HepG2 (cell line): ENCODE measurements around the gene CACNA1D. TPM values are rescaled to one million over a fixed set of nuclear protein-coding genes. Genes with fewer than 3 reads are reported as not detected.

Source experiments
- ATAC-seq: fragments of 200-7000 bp; cut with Tn5 transposase; 3 replicates; pipeline ENCODE4 v1.9.1; 2020; ENCODE audit warnings: mild to moderate bottlenecking, moderate library complexity
- BruUV-seq: library from RNA; stranded (reverse); fragments of 400-500 nt; replicated peaks from 2 replicates; lab custom pipeline; 2021; lab: Mats Ljungman, UMichigan
- CTCF ChIA-PET: fragments of 300-600 bp; formaldehyde crosslinking; extraction: SDS; loops from one replicate; lab custom pipeline; 2021; ENCODE audit warnings: low total read pairs, inconsistent platforms, low intra/inter-chr PET ratio; lab: Yijun Ruan, JAX
- POLR2A ChIA-PET: fragments of 350-600 bp; sonication (Branson Sonifier 250); formaldehyde crosslinking; loops from one replicate; lab custom pipeline; 2020; ENCODE audit warnings: antibody characterized with exemption, inconsistent platforms; lab: Yijun Ruan, JAX
- DNase-seq: peaks from one replicate; pipeline ENCODE4 v3.0.0-alpha.2; 2015; ENCODE audit warnings: low spot score
- FAIRE-seq: peaks from 3 replicates; lab custom pipeline; 2011; peaks lifted over from hg19 to GRCh38; lab: Jason Lieb, UNC
- H2AFZ ChIP-seq: one replicate; pipeline ENCODE4 v1.6.1; 2011; ENCODE audit warnings: low read length, inconsistent platforms
- H3K27ac ChIP-seq: fragments of 300-600 bp; 3 replicates; pipeline ENCODE4 v1.8.0; 2011; ENCODE audit warnings: mixed run types, mild to moderate bottlenecking, mixed read lengths, low read length, inconsistent platforms; ENCODE audit not compliant: insufficient read depth; ENCODE audit errors: extremely low read length
- H3K27me3 ChIP-seq, 2 experiments: fragments of 200-600 bp in 1 of 2; 2 replicates in 1 of 2; 3 replicates in 1 of 2; pipeline versions ENCODE4 v1.6.0 to v1.8.0; 2011; ENCODE audit warnings: low read length in 2 of 2, mild to moderate bottlenecking in 2 of 2, moderate library complexity in 2 of 2, inconsistent platforms in 1 of 2; ENCODE audit not compliant: insufficient read depth in 2 of 2, control insufficient read depth in 1 of 2
- H3K36me3 ChIP-seq, 2 experiments: fragments of 200-600 bp in 1 of 2; replicated peaks in 1 of 2; 2 replicates in 1 of 2; 3 replicates in 1 of 2; pipeline versions ENCODE4 v1.5.1 to v1.8.0; 2011; ENCODE audit warnings: low read length in 2 of 2, inconsistent platforms in 1 of 2; ENCODE audit not compliant: insufficient read depth in 2 of 2, control insufficient read depth in 1 of 2
- H3K4me1 ChIP-seq: 2 replicates; pipeline ENCODE4 v1.5.1; 2012; ENCODE audit warnings: low read length, inconsistent platforms; ENCODE audit not compliant: insufficient read depth
- H3K4me2 ChIP-seq: 2 replicates; pipeline ENCODE4 v1.6.0; 2011; ENCODE audit warnings: low read depth, low read length, inconsistent platforms
- H3K4me3 ChIP-seq, 3 experiments: fragments of 200-600 bp in 1 of 3; sonication (generic), shearing (Covaris generic) in 1 of 3; replicated peaks in 1 of 3; 2 replicates each; pipeline ENCODE4 v1.5.1; 2011 to 2016; ENCODE audit warnings: low read length in 3 of 3, inconsistent platforms in 2 of 3, low read depth in 2 of 3, mild to moderate bottlenecking in 2 of 3, control low read depth in 1 of 3, mixed read lengths in 1 of 3; ENCODE audit not compliant: insufficient read depth in 1 of 3
- H3K79me2 ChIP-seq: one replicate; pipeline ENCODE4 v1.6.1; 2011; ENCODE audit warnings: low read length, inconsistent platforms; ENCODE audit not compliant: insufficient read depth
- H3K9ac ChIP-seq: 2 replicates; pipeline ENCODE4 v1.6.0; 2011; ENCODE audit warnings: mild to moderate bottlenecking, low read depth, low read length, inconsistent platforms; ENCODE audit not compliant: insufficient read depth
- H3K9me3 ChIP-seq: 2 replicates; pipeline ENCODE4 v1.5.1; 2012; ENCODE audit warnings: mild to moderate bottlenecking, low read length
- H4K20me1 ChIP-seq: 2 replicates; pipeline ENCODE4 v1.6.0; 2011; ENCODE audit warnings: inconsistent platforms, mild to moderate bottlenecking, low read length, moderate library complexity; ENCODE audit not compliant: insufficient read depth
- BCL6 ChIP-seq: IDR thresholded peaks from 2 replicates; pipeline ENCODE4 v1.6.1; 2016; ENCODE audit warnings: missing genetic modification reagents, missing compliant biosample characterization
- E2F2 ChIP-seq: sonication (generic); formaldehyde crosslinking; IDR thresholded peaks from 2 replicates; pipeline ENCODE4 v1.4.0; 2020; ENCODE audit warnings: missing genetic modification reagents, borderline replicate concordance
- HOXA5 ChIP-seq: sonication (generic); formaldehyde crosslinking; IDR thresholded peaks from 2 replicates; pipeline ENCODE4 v1.4.0; 2020; ENCODE audit warnings: missing genetic modification reagents
- KLF12 ChIP-seq: sonication (generic); formaldehyde crosslinking; IDR thresholded peaks from 2 replicates; pipeline ENCODE4 v1.4.0; 2020; ENCODE audit warnings: missing genetic modification reagents, borderline replicate concordance
- NFATC3 ChIP-seq: sonication (generic); formaldehyde crosslinking; IDR thresholded peaks from 2 replicates; pipeline ENCODE4 v1.5.1; 2020; ENCODE audit warnings: mild to moderate bottlenecking, missing genetic modification reagents
- NFIC ChIP-seq: IDR thresholded peaks from 2 replicates; pipeline ENCODE4 v1.6.1; 2012; ENCODE audit warnings: mild to moderate bottlenecking, low read length, inconsistent platforms
- REPIN1 ChIP-seq: sonication (generic); formaldehyde crosslinking; IDR thresholded peaks from 2 replicates; pipeline ENCODE4 v1.8.0; 2022; ENCODE audit warnings: missing genetic modification reagents, low read depth, mild to moderate bottlenecking, borderline replicate concordance
- SRSF4 ChIP-seq: fragments of 200-400 bp; formaldehyde crosslinking; IDR thresholded peaks from one replicate; pipeline ENCODE4 v1.6.1; 2018; ENCODE audit warnings: mild to moderate bottlenecking, low read depth, low read length, moderate library complexity; ENCODE audit not compliant: poor library complexity, severe bottlenecking
- ZBTB25 ChIP-seq: IDR thresholded peaks from 2 replicates; pipeline ENCODE4 v1.6.1; 2018; ENCODE audit warnings: missing genetic modification reagents
- ZNF441 ChIP-seq: sonication (generic); formaldehyde crosslinking; IDR thresholded peaks from 2 replicates; pipeline ENCODE4 v1.7.0; 2021; ENCODE audit warnings: missing genetic modification reagents, borderline replicate concordance
- ZNF878 ChIP-seq: sonication (generic); formaldehyde crosslinking; IDR thresholded peaks from 2 replicates; pipeline ENCODE4 v1.8.1; 2023; ENCODE audit warnings: mild to moderate bottlenecking, missing genetic modification reagents, moderate library complexity
- whole genome bisulfite sequencing: methylation state at CpG from one replicate; pipeline ENCODE4 v1.1.6; 2017; ENCODE audit warnings: low lambda C conversion rate; 5-methylcytosine and 5-hydroxymethylcytosine counted together
- in situ Hi-C: cut with HindIII; loops from 2 replicates; pipeline ENCODE4 v1.10.0; 2017; ENCODE audit warnings: low pct_unique_long_range_greater_than_20kb; ENCODE audit not compliant: extremely low pct_ligation_motif_present
- intact Hi-C: fragments of 100-400 bp; cut with micrococcal nuclease; formaldehyde crosslinking; loops from one replicate; pipeline ENCODE4 v1.10.0; 2022; ENCODE audit not compliant: unreplicated experiment
- polyA plus RNA-seq, 8 experiments: library from polyadenylated mRNA; depleted of rRNA in 3 of 8; stranded (reverse) in 7 of 8; unstranded in 1 of 8; fragments of >200 nt; fragmentation: Illumina TruSeq in 4 of 8; extraction: Trizol in 4 of 8; gene quantifications; 2 replicates each; pipeline versions ENCODE4 v1.2.1 to v1.2.3, GENCODE V29; 2011 to 2016; ENCODE audit warnings: low read depth in 4 of 8, missing spikeins in 1 of 8, mixed read lengths in 1 of 8; ENCODE audit not compliant: insufficient read depth in 1 of 8
- total RNA-seq, 5 experiments: library from RNA; depleted of rRNA; stranded (reverse); fragments of >200 nt; fragmentation: Illumina TruSeq; extraction: Trizol; gene quantifications; 2 replicates each; pipeline ENCODE4 v1.2.3, GENCODE V29; 2016; ENCODE audit warnings: low read depth in 1 of 5
- TF ChIP-seq, protein P1 (sequence below): sonication (generic); formaldehyde crosslinking; IDR thresholded peaks from 2 replicates; pipeline ENCODE4 v1.5.1; 2020; ENCODE audit warnings: missing genetic modification reagents, mild to moderate bottlenecking, borderline replicate concordance

Gene CACNA1D
- total and polyA plus RNA-seq, 2 of the 13 experiments (the other 11 are each of a cell fraction or from before 2014, with no cell fraction given), result 0.26 to 0.38 TPM

- TF ChIP-seq E2F2 (CRISPR knock-in tag), result no peak
- TF ChIP-seq, protein P1, sequence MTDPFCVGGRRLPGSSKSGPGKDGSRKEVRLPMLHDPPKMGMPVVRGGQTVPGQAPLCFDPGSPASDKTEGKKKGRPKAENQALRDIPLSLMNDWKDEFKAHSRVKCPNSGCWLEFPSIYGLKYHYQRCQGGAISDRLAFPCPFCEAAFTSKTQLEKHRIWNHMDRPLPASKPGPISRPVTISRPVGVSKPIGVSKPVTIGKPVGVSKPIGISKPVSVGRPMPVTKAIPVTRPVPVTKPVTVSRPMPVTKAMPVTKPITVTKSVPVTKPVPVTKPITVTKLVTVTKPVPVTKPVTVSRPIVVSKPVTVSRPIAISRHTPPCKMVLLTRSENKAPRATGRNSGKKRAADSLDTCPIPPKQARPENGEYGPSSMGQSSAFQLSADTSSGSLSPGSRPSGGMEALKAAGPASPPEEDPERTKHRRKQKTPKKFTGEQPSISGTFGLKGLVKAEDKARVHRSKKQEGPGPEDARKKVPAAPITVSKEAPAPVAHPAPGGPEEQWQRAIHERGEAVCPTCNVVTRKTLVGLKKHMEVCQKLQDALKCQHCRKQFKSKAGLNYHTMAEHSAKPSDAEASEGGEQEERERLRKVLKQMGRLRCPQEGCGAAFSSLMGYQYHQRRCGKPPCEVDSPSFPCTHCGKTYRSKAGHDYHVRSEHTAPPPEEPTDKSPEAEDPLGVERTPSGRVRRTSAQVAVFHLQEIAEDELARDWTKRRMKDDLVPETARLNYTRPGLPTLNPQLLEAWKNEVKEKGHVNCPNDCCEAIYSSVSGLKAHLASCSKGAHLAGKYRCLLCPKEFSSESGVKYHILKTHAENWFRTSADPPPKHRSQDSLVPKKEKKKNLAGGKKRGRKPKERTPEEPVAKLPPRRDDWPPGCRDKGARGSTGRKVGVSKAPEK (CRISPR knock-in tag), result no peak
- no peak for TF ChIP-seq KLF12 (CRISPR knock-in tag)
Measured at GRCh38 chr3:53690521-53690920, 196.1 kb downstream of the CACNA1D start (continued).

DNA sequence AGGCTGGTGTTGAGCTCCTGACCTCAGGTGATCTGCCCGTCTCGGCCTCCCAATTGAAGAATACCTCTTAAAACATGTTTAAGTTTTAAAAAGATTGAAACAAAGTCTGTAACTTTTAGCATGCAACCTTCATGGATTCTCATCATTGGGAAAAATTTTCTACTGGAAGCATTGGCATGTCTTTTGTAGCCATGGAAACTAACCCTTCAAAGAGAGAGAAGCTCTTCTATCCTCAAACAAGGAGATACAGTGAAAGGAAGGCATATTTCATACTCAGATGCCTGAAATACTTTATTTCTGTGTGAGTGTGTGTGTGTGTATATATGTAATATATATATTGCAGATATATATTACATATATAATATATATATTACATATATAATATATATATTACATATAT lies 196.9 kb downstream of the CACNA1D start:
- Histone ChIP-seq H3K4me2 (no peak overlapping the region), H2AFZ (no peak overlapping the region), H3K27ac (no peak overlapping the region), H3K9ac (no peak overlapping the region), H3K4me1 (peaks cover 9% of the 10 kb centered on the region), H3K27me3 (no peaks in the 10 kb centered on the region), H3K36me3 (no peaks in the 10 kb centered on the region), H4K20me1 (no peaks in the 10 kb centered on the region), H3K4me3 (no peak overlapping the region), H3K9me3 (no peaks in the 10 kb centered on the region), H3K79me2 (no peaks in the 10 kb centered on the region)
- WGBS, result 83% methylated on average over 2 of the region's 2 CpGs
- DNase-seq (no peak), ATAC-seq (no peak), FAIRE-seq (no peak)
- TF ChIP-seq E2F2 (CRISPR knock-in tag), result no peak
- no peak for TF ChIP-seq NFATC3 (CRISPR knock-in tag)
- no peak for TF ChIP-seq ZBTB25 (CRISPR knock-in tag)
- TF ChIP-seq ZNF441 (CRISPR knock-in tag), result no peak
- no peak for TF ChIP-seq BCL6
- TF ChIP-seq REPIN1, result no peak
- TF ChIP-seq SRSF4, result no peak
- TF ChIP-seq NFIC, result no peak
- no peak for TF ChIP-seq ZNF878 (CRISPR knock-in tag)
- no peak for TF ChIP-seq HOXA5 (CRISPR knock-in tag)
- TF ChIP-seq KLF12 (CRISPR knock-in tag), result no peak
- ChIA-PET POLR2A (no interaction called here), CTCF (no interaction called here)
- no TSS peak for BruUV-seq
- in situ Hi-C loops, result no loop called here
- intact Hi-C loops, result no loop called here
